GM23338 (cell line): ENCODE measurements around the gene ESYT2. TPM values are rescaled to one million over a fixed set of nuclear protein-coding genes. Genes with fewer than 3 reads are reported as not detected.

Experiments
- ATAC-seq: fragments of 200-7000 bp; cut with Tn5 transposase; 3 replicates; pipeline ENCODE4 v1.9.1; 2020
- DNase-seq: peaks from one replicate; pipeline ENCODE4 v3.0.0-alpha.2; 2015; ENCODE audit warnings: low spot score
- H2AFZ ChIP-seq: fragments of 200-600 bp; sonication (generic); 2 replicates; pipeline ENCODE4 v1.8.0; 2016; ENCODE audit warnings: antibody characterized with exemption, mild to moderate bottlenecking, moderate library complexity
- H3F3A ChIP-seq: fragments of 200-600 bp; sonication (generic); replicated peaks from 2 replicates; pipeline ENCODE4 v1.8.0; 2017; ENCODE audit warnings: antibody characterized with exemption, mixed run types, low read depth
- H3K27ac ChIP-seq: fragments of 200-600 bp; sonication (generic); 2 replicates; pipeline ENCODE4 v1.6.1; 2016; ENCODE audit warnings: low read depth
- H3K27me3 ChIP-seq: fragments of 200-600 bp; sonication (generic); 2 replicates; pipeline ENCODE4 v1.8.0; 2016; ENCODE audit warnings: mild to moderate bottlenecking, mixed run types, moderate library complexity; ENCODE audit not compliant: insufficient read depth
- H3K36me3 ChIP-seq: fragments of 200-600 bp; sonication (generic); 2 replicates; pipeline ENCODE4 v1.8.0; 2016; ENCODE audit warnings: mild to moderate bottlenecking; ENCODE audit not compliant: insufficient read depth
- H3K4me1 ChIP-seq: fragments of 200-600 bp; sonication (generic); 2 replicates; pipeline ENCODE4 v1.8.0; 2016; ENCODE audit warnings: mild to moderate bottlenecking, moderate library complexity; ENCODE audit not compliant: insufficient read depth
- H3K4me2 ChIP-seq: fragments of 200-600 bp; sonication (generic); 2 replicates; pipeline ENCODE4 v1.7.1; 2017; ENCODE audit warnings: mixed run types
- H3K4me3 ChIP-seq: fragments of 200-600 bp; sonication (generic); 2 replicates; pipeline ENCODE4 v1.6.1; 2016; ENCODE audit warnings: mixed run types
- H3K79me2 ChIP-seq: fragments of 200-600 bp; sonication (generic); replicated peaks from 2 replicates; pipeline ENCODE4 v1.8.0; 2017; ENCODE audit warnings: mild to moderate bottlenecking; ENCODE audit not compliant: insufficient read depth
- H3K9me2 ChIP-seq: fragments of 200-600 bp; sonication (generic); 2 replicates; pipeline ENCODE4 v1.8.0; 2017; ENCODE audit not compliant: insufficient read depth
- H4K20me1 ChIP-seq: fragments of 200-600 bp; sonication (generic); replicated peaks from 2 replicates; pipeline ENCODE4 v1.8.0; 2017; ENCODE audit warnings: mild to moderate bottlenecking; ENCODE audit not compliant: insufficient read depth
- H3K27ac Mint-ChIP-seq: 2 replicates; pipeline ENCODE4 v1.8.0; 2020; ENCODE audit warnings: inconsistent platforms, mild to moderate bottlenecking, moderate library complexity, mixed read lengths
- H3K27me3 Mint-ChIP-seq: 3 replicates; pipeline ENCODE4 v1.8.0; 2022; ENCODE audit warnings: low read depth, mild to moderate bottlenecking, moderate library complexity, mixed read lengths, inconsistent platforms; ENCODE audit not compliant: insufficient read depth, poor library complexity
- H3K36me3 Mint-ChIP-seq: 3 replicates; pipeline ENCODE4 v1.8.0; 2021; ENCODE audit warnings: low read depth, mild to moderate bottlenecking, inconsistent platforms, moderate library complexity, mixed read lengths
- H3K4me1 Mint-ChIP-seq: 3 replicates; pipeline ENCODE4 v1.8.0; 2020; ENCODE audit warnings: mild to moderate bottlenecking, inconsistent platforms, mixed read lengths
- H3K4me3 Mint-ChIP-seq: 3 replicates; pipeline ENCODE4 v1.8.0; 2021; ENCODE audit warnings: moderate library complexity, mild to moderate bottlenecking, inconsistent platforms, mixed read lengths
- H3K9me3 Mint-ChIP-seq: 3 replicates; pipeline ENCODE4 v1.8.0; 2020; ENCODE audit warnings: moderate library complexity, mild to moderate bottlenecking, inconsistent platforms, mixed read lengths
- CREB1 ChIP-seq: fragments of 250-450 bp; sonication (Bioruptor Pico); IDR thresholded peaks from 2 replicates; pipeline ENCODE4 v1.5.0; 2020; ENCODE audit warnings: low read depth, mild to moderate bottlenecking, moderate library complexity
- ETS1 ChIP-seq: IDR thresholded peaks from 2 replicates; pipeline ENCODE4 v1.6.1; 2016; ENCODE audit warnings: antibody characterized with exemption
- EZH2phosphoT487 ChIP-seq: fragments of 200-600 bp; sonication (generic); IDR thresholded peaks from one replicate; pipeline ENCODE4 v1.8.1; 2018; ENCODE audit warnings: antibody characterized with exemption; ENCODE audit not compliant: unreplicated experiment
- JUNB ChIP-seq: IDR thresholded peaks from one replicate; pipeline ENCODE4 v1.6.1; 2016; ENCODE audit warnings: antibody characterized with exemption; ENCODE audit not compliant: unreplicated experiment
- REST ChIP-seq: IDR thresholded peaks from one replicate; pipeline ENCODE4 v1.6.1; 2018; ENCODE audit warnings: antibody characterized with exemption; ENCODE audit not compliant: unreplicated experiment
- STAT1 ChIP-seq: IDR thresholded peaks from one replicate; pipeline ENCODE4 v1.6.1; 2016; ENCODE audit warnings: antibody characterized with exemption; ENCODE audit not compliant: unreplicated experiment
- ZNF114 ChIP-seq: fragments of 250-450 bp; sonication (Bioruptor Pico); IDR thresholded peaks from 2 replicates; pipeline ENCODE4 v1.5.0; 2020; ENCODE audit warnings: mild to moderate bottlenecking, moderate library complexity
- ZNF331 ChIP-seq: fragments of 250-450 bp; sonication (Bioruptor Pico); IDR thresholded peaks from 2 replicates; pipeline ENCODE4 v1.5.0; 2020; ENCODE audit warnings: low read depth, mild to moderate bottlenecking, moderate library complexity
- ZNF462 ChIP-seq: fragments of 250-450 bp; sonication (Bioruptor Pico); IDR thresholded peaks from 2 replicates; pipeline ENCODE4 v1.5.0; 2020; ENCODE audit warnings: mild to moderate bottlenecking, moderate library complexity
- polyA plus RNA-seq: library from polyadenylated mRNA; unstranded; fragments of >200 nt; fragmentation: Nextera tagmentation; extraction: Ambion mirVana; gene quantifications from 2 replicates; pipeline ENCODE4 v1.2.1, GENCODE V29; 2016
- total RNA-seq: library from RNA; depleted of rRNA; stranded (reverse); fragments of >200 nt; shearing (Covaris generic); gene quantifications from 2 replicates; pipeline ENCODE4 v1.2.3, GENCODE V29; 2014
- TF ChIP-seq, protein P1 (sequence below), 2 experiments: fragments of 200-600 bp in 1 of 2; sonication (generic) in 1 of 2; conservative IDR thresholded peaks; 2 replicates each; pipeline versions ENCODE4 v1.5.1 to v1.6.1; 2016 to 2017; ENCODE audit warnings: antibody characterized with exemption in 2 of 2, low read depth in 2 of 2, mild to moderate bottlenecking in 2 of 2, moderate library complexity in 1 of 2

The ESYT2 gene
- total and polyA plus RNA-seq, 2 experiments from 2014 or later = 9.6 to 52.7 TPM

- Histone ChIP-seq H3F3A (no peaks in the 10 kb centered on the region), H3K4me2 (no peak overlapping the region), H2AFZ (no peak overlapping the region), H3K4me1 (no peaks in the 10 kb centered on the region), H3K27me3 (no peaks in the 10 kb centered on the region), H3K36me3 (peaks cover 8% of the 10 kb centered on the region; the same call in 1 of the 2 replicates), H4K20me1 (no peaks in the 10 kb centered on the region), H3K4me3 (no peak overlapping the region), H3K9me2 (no peaks in the 10 kb centered on the region), H3K79me2 (no peaks in the 10 kb centered on the region), H3K27ac (no peak overlapping the region)
- Mint-ChIP-seq H3K4me3 (no peak overlapping the region), H3K27me3 (peaks cover 2% of the 10 kb centered on the region), H3K36me3 (peaks cover 56% of the 10 kb centered on the region), H3K4me1 (no peaks in the 10 kb centered on the region; the same call in 2 of the 3 replicates), H3K9me3 (no peaks in the 10 kb centered on the region; the same call in 2 of the 3 replicates), H3K27ac (no peak overlapping the region)
- DNase-seq (no peak), ATAC-seq (no peak)
- TF ChIP-seq STAT1 (no peak), REST (no peak), ZNF462 (CRISPR knock-in tag) (no peak), CREB1 (no peak), JUNB (no peak), ZNF114 (CRISPR knock-in tag) (no peak), ETS1 (no peak), EZH2phosphoT487 (no peak), ZNF331 (CRISPR knock-in tag) (no peak)
- TF ChIP-seq, protein P1, sequence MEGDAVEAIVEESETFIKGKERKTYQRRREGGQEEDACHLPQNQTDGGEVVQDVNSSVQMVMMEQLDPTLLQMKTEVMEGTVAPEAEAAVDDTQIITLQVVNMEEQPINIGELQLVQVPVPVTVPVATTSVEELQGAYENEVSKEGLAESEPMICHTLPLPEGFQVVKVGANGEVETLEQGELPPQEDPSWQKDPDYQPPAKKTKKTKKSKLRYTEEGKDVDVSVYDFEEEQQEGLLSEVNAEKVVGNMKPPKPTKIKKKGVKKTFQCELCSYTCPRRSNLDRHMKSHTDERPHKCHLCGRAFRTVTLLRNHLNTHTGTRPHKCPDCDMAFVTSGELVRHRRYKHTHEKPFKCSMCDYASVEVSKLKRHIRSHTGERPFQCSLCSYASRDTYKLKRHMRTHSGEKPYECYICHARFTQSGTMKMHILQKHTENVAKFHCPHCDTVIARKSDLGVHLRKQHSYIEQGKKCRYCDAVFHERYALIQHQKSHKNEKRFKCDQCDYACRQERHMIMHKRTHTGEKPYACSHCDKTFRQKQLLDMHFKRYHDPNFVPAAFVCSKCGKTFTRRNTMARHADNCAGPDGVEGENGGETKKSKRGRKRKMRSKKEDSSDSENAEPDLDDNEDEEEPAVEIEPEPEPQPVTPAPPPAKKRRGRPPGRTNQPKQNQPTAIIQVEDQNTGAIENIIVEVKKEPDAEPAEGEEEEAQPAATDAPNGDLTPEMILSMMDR (conservative IDR thresholded peaks at IDR 0.05; ENCODE audit: low read depth in 2 of 2) = no peak
These were observed 90.5 kb downstream of the ESYT2 start for GRCh38 chr7:158738841-158739240.
